Measurements from ENCODE around the gene CCDC188. TPM values are rescaled to one million over a fixed set of nuclear protein-coding genes. Genes with fewer than 3 reads are reported as not detected.

The CCDC188 gene
- total RNA-seq, 2 donors from 2014 or later: not detected

DNA sequence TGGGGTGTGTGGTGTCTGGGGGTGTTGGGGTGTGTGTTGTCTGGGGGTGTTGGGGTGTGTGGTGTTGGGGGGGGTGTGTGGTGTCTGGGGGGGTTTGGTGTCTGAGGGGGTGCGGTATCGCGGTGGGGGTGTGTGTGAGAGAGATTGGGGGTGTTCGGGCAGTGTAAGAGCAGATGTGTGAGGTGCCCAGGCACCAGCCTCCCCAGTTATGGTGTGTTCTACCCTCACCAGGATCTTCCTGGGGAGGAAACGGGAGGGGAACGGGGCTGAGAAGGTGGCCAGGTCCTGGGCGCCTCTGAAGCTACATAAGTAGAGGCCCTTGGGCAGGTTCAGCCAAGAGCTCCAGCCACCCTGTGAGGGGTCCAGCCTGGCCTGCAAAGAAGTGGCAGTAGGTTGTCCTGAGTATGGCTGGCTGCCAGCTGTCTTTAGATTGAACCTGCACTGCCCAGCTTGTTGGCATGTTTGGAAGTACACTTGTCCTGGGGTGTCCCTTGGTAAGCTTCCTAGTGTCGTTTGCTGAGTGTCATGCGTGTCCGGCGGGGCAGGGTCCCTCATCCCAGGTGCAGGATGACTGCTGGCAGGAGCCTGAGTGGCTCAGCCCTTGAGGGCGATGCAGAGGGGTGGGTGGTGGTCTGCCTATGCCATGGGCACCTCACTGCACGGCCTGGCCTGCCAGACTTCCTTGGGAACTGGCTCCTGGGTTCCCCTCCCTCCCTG lies 27.3 kb downstream of the CCDC188 start:
- H3K27me3 Mint-ChIP-seq (ENCODE audit: insufficient read depth): no peaks in the 10 kb centered on the region
- no peak overlapping the region for H3K27ac Mint-ChIP-seq
- H3K27ac ChIP-seq (ENCODE audit: low read depth, low read length): no peak overlapping the region
- peaks cover 7% of the 10 kb centered on the region for H3K4me1 ChIP-seq (ENCODE audit: control insufficient read depth, insufficient read depth, low read length)
- no peak overlapping the region for H3K4me3 ChIP-seq (ENCODE audit: low read length)
- no peaks in the 10 kb centered on the region for H3K9me3 ChIP-seq (ENCODE audit: control insufficient read depth, low read length)
- peaks cover 4% of the 10 kb centered on the region for H3K4me1 Mint-ChIP-seq
- H3K27me3 ChIP-seq (ENCODE audit: control insufficient read depth, insufficient read depth, low read length, poor library complexity, severe bottlenecking): no peaks in the 10 kb centered on the region
- DNase-seq: no peak
- no peak overlapping the region for H3K4me3 Mint-ChIP-seq
- no peaks in the 10 kb centered on the region for H3K9me3 Mint-ChIP-seq
- H3K36me3 Mint-ChIP-seq (ENCODE audit: low read depth): peaks cover 66% of the 10 kb centered on the region
- peaks cover 91% of the 10 kb centered on the region for H3K36me3 ChIP-seq (ENCODE audit: control insufficient read depth, insufficient read depth, low read length)
- WGBS, 2 experiments (ENCODE audit: insufficient coverage in 1 of 2, insufficient read length in 1 of 2): 98 to 100% methylated on average over 10 to 13 of the region's 13 CpGs
- H3K9ac ChIP-seq (ENCODE audit: extremely low read depth, low read length, poor library complexity, severe bottlenecking): no peak overlapping the region
- TF ChIP-seq CTCF (conservative IDR thresholded peaks at IDR 0.05): no peak

- Mint-ChIP-seq H3K27me3 (ENCODE audit: insufficient read depth) (no peaks in the 10 kb centered on the region), H3K4me3 (no peak overlapping the region), H3K9me3 (no peaks in the 10 kb centered on the region), H3K36me3 (ENCODE audit: low read depth) (peaks cover 58% of the 10 kb centered on the region), H3K4me1 (peaks cover 5% of the 10 kb centered on the region), H3K27ac (peak overlapping the region; percentile 68)
- Histone ChIP-seq H3K4me3 (ENCODE audit: low read length) (no peak overlapping the region), H3K9me3 (ENCODE audit: control insufficient read depth, low read length) (no peaks in the 10 kb centered on the region), H3K27ac (ENCODE audit: low read depth, low read length) (no peak overlapping the region), H3K27me3 (ENCODE audit: control insufficient read depth, insufficient read depth, low read length, poor library complexity, severe bottlenecking) (no peaks in the 10 kb centered on the region), H3K9ac (ENCODE audit: extremely low read depth, low read length, poor library complexity, severe bottlenecking) (no peak overlapping the region), H3K36me3 (ENCODE audit: control insufficient read depth, insufficient read depth, low read length) (peaks cover 76% of the 10 kb centered on the region), H3K4me1 (ENCODE audit: control insufficient read depth, insufficient read depth, low read length) (peaks cover 7% of the 10 kb centered on the region)
- DNase-seq: no peak
- WGBS, 2 experiments (ENCODE audit: insufficient coverage in 1 of 2, insufficient read length in 1 of 2): 95% methylated on average over 19 to 22 of the region's 22 CpGs
- TF ChIP-seq CTCF (conservative IDR thresholded peaks at IDR 0.05): no peak
Observed at GRCh38 chr22:20121856-20122415, 28.9 kb downstream of the CCDC188 start.

DNA sequence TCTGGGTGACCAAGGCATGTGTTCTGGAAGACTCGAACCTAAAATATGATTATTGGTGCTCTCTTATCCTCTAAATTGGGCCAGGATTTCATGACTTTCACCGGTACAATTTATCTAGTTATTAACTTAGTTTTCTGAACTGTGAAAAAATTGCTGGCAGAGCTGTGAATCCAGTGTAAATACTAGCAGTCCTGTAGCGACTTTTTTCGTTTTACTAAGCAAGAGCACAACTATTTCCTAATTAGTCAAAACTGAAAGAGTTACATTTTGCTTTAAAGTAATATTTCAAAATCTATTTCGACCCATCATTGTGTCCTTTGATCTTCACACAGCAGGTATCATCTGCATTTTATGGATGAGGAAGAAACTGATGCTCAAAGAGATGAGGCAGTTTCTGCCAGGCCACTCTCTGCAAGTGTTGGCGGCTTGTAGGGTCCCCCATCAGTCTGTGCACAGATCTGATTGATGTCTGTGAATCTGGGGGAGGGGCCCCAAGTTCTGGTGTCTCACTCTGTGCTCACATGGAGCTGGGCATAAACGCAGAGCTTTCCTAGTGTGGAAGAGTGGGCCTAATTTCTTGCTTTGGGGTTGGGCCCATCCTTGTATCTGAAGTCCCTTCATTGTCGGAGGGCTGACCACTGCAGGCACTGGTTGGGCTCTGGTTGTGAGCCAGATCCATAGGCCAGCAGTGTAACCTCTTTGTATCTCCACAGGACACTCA lies 32.4 kb downstream of the CCDC188 start:
- Histone ChIP-seq H3K27me3 (ENCODE audit: control insufficient read depth, insufficient read depth, low read length, poor library complexity, severe bottlenecking) (no peaks in the 10 kb centered on the region), H3K9me3 (ENCODE audit: control insufficient read depth, low read length) (no peaks in the 10 kb centered on the region), H3K27ac (ENCODE audit: low read depth, low read length) (no peak overlapping the region), H3K4me1 (ENCODE audit: control insufficient read depth, insufficient read depth, low read length) (peaks cover 7% of the 10 kb centered on the region), H3K36me3 (ENCODE audit: control insufficient read depth, insufficient read depth, low read length) (peaks cover 57% of the 10 kb centered on the region), H3K9ac (ENCODE audit: extremely low read depth, low read length, poor library complexity, severe bottlenecking) (peak overlapping the region; percentile 95), H3K4me3 (ENCODE audit: low read length) (peak overlapping the region; percentile 95)
- peaks cover 45% of the 10 kb centered on the region for H3K36me3 Mint-ChIP-seq (ENCODE audit: low read depth)
- no peaks in the 10 kb centered on the region for H3K9me3 Mint-ChIP-seq
- H3K27me3 Mint-ChIP-seq (ENCODE audit: insufficient read depth): no peaks in the 10 kb centered on the region
- TF ChIP-seq CTCF (conservative IDR thresholded peaks at IDR 0.05): no peak
- H3K27ac Mint-ChIP-seq: peak overlapping the region; percentile 89
- no peak for DNase-seq
- peak overlapping the region; percentile 89 for H3K4me3 Mint-ChIP-seq
- H3K4me1 Mint-ChIP-seq: peaks cover 5% of the 10 kb centered on the region
- 22 to 26% methylated on average over 8 of the region's 8 CpGs for WGBS, 2 experiments (ENCODE audit: insufficient coverage in 1 of 2, insufficient read length in 1 of 2)
